CD4-positive, alpha-beta T cell treated with Interleukin-1 beta for 1 hour (primary cell): Measurements from ENCODE around the gene ACOT4.
"Not testable (repeated sequence)": the region's sequence is repeated elsewhere in the genome, so short reads cannot be mapped to it uniquely, and the experiment has no call there.

Experiments
- DNase-seq, 2 donors: peaks; one replicate each; pipeline ENCODE4 v3.0.0-alpha.2; 2020 to 2022

Gene ACOT4

GRCh38 chr14:73634011-73634833, 42.5 kb downstream of the ACOT4 start:
- no peak for DNase-seq

DNA sequence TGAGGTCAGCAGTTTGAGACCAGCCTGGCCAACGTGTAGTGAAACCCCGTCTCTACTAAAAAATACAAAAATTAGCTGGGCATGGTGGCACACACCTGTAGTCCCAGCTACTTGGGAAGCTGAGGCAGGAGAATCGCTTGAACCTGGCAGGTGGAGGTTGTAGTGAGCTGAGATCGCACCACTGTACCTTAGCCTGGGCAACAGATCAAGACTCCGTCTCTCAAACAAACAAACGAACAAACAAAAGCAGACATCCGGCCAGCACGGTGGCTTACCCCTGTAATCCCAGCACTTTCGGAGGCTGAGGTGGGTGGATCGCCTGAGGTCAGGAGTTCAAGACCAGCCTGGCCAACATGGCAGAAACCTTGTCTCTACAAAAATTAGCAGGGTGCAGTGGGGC, 44.7 kb downstream of the ACOT4 start:
- not testable (repeated sequence) for DNase-seq

- DNase-seq: no peak
These were observed 46.2 kb downstream of the ACOT4 start for GRCh38 chr14:73637830-73638229.

GRCh38 chr14:73640796-73641365, 49.2 kb downstream of the ACOT4 start:
- peak in 1 of 2 donors; percentile 9 for DNase-seq

DNA sequence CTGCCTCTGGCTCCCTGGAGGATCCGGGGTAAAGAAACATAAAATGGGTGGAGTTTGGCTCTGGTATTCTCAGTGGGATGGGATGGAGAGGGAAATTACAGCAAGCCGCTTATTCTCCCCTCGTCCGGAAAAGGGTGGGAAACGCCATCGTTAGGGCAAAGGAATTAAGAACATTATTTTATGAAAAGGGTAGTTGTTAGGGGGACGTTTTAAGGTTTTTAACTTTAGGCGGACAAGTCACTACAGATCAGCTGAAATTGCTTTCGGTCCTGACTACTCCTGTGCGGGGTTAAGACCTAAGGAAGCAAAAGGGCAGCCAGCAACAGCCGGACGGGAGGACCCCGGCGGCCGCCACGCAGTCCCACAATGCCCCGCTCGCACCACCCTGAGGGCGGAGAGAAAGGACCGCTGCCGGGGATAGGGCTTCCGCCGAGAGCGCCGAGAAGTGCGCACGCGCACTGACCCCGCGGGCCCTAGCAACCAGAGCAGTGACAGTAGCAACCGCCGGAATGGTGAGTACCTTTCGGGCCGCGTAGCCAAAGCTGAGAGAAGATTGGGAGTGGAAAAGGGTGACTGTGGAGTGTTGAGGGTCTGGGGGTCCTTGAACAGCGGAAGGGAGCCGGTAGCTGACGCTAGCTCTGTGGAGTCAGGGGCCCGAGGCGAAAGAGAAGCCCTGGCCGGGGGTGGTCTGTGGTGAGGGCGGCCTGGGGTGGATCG, 53.0 kb downstream of the ACOT4 start, which contains the start of gene DNAL1:
TSS of gene DNAL1 (plus strand) at position 456 of the 717 bp plus-strand sequence. CDS start at position 510, 54 bp downstream.
- peak; percentile 93 to 94 for DNase-seq

DNA sequence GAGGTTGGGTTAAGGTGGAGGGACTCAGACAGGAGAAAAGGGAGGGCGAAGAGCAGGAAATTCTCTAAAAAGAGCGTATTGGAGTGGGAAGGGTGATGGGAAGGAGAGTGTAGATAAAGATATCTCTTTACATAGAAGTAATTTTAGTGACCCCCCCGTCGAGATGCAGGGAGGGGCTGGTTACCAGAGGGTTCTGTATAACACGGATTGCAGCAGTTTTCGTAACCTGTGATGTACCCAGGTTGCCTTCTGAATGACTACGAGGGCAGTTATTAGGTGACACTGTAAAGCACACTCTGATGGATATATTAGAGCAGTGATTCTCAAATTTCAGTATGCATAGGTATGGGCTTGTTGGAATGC, 53.6 kb downstream of the ACOT4 start:
- DNase-seq: no peak
